Measurements from ENCODE around the gene ABLIM2. TPM values are rescaled to one million over a fixed set of nuclear protein-coding genes. Genes with fewer than 3 reads are reported as not detected.

The ABLIM2 gene
- total and polyA plus RNA-seq, 2 of the 4 experiments (the other 2 are of a cell fraction) = under 0.01 to 0.10 TPM

DNA sequence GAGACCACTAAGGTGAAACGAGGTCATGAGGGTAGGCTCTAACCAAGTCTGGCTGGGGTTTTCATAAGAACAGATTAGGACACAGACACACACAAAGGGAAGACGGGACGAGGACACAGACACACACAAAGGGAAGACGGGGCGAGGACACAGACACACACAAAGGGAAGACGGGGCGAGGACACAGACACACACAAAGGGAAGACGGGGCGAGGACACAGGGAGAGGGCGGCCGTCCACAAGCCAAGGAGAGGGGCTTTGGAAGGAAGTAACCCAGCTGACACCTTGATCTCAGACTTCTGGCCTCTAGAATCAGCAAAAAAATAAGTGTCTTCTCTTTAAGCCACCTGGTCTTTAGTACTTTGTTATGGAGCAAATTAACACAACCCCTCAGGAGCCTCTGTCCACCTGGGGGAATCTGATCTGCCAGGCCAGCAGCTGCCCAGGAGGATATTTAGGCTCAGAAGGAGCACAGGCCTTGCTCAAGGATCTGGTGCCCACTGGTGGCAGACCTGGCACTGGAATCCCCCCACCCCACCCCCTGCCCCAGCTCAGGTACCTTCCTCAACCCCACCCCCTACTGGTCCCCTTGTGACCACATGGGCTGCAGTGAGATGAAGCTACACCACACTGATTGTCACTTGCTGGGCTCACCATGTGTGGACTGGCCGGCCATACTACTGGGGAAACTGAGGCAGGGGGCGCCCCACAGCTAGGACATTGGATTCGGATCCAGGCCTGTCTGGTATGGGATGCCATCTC lies 2.8 kb downstream of the ABLIM2 start:
- H3K18ac ChIP-seq (ENCODE audit: low read depth, low read length) = no peak overlapping the region
- no peaks in the 10 kb centered on the region for H3K79me1 ChIP-seq (ENCODE audit: low read depth in 1 of 2, low read length in 2 of 2)
- DNase-seq = no peak
- no peak overlapping the region for H3K27ac ChIP-seq (ENCODE audit: insufficient read depth, low read length)
- H4K20me1 ChIP-seq (ENCODE audit: insufficient read depth, low read length) = no peaks in the 10 kb centered on the region; the same call in 1 of the 2 replicates
- peaks cover 60% of the 10 kb centered on the region for H3K27me3 ChIP-seq (ENCODE audit: control insufficient read depth, insufficient read depth, low read length)
- no peak overlapping the region for H2BK15ac ChIP-seq (ENCODE audit: low read depth, low read length)
- H2AFZ ChIP-seq (replicated peaks; ENCODE audit: low read length, poor library complexity) = no peak overlapping the region
- dilution Hi-C loops (cut with HindIII; ENCODE audit: low sequenced_read_pairs, unreplicated experiment) = no loop called here
- H2BK5ac ChIP-seq (ENCODE audit: low read depth, low read length, poor library complexity, severe bottlenecking) = no peak overlapping the region
- H3K4ac ChIP-seq (ENCODE audit: low read depth, low read length) = no peak overlapping the region
- no peak overlapping the region for H4K8ac ChIP-seq (ENCODE audit: low read depth in 2 of 2, low read length in 2 of 2)
- ChIA-PET POLR2A (ENCODE audit: unreplicated experiment) (no interaction called here), CTCF (no interaction called here)
- no peaks in the 10 kb centered on the region for H3K36me3 ChIP-seq (ENCODE audit: control insufficient read depth, insufficient read depth, low read length)
- H2AK9ac ChIP-seq (replicated peaks; ENCODE audit: low read depth, low read length, poor library complexity) = no peak overlapping the region
- H2AK5ac ChIP-seq (ENCODE audit: low read depth, low read length) = no peak overlapping the region
- H3K9ac ChIP-seq (ENCODE audit: low read depth, low read length) = no peak overlapping the region
- no peak overlapping the region for H4K91ac ChIP-seq (ENCODE audit: insufficient read depth, low read depth, low read length)
- H3K9me3 ChIP-seq (ENCODE audit: control insufficient read depth, insufficient read depth, low read length) = no peaks in the 10 kb centered on the region
- no peak overlapping the region for H4K5ac ChIP-seq (ENCODE audit: low read depth, low read length)
- H3K4me1 ChIP-seq (ENCODE audit: control insufficient read depth, insufficient read depth, low read length) = peaks cover 5% of the 10 kb centered on the region; the same call in 1 of the 2 replicates
- BruUV-seq (replicated peaks) = no TSS peak
- WGBS, 2 experiments (ENCODE audit: extremely low coverage in 2 of 2, insufficient read length in 1 of 2) = 90% methylated on average over 2 of the region's 14 CpGs; no CpG with 5 or more reads in 1 of the 2 experiments
- H2BK120ac ChIP-seq (ENCODE audit: low read depth, low read length) = no peak overlapping the region
- no peak overlapping the region for H3K4me3 ChIP-seq (ENCODE audit: insufficient read depth, low read depth, low read length)
- no peak for ATAC-seq (ENCODE audit: low read depth)
- no peak overlapping the region for H2BK20ac ChIP-seq (ENCODE audit: low read depth, low read length)
- in situ Hi-C loops (cut with MboI; ENCODE audit: low sequenced_read_pairs) = no loop called here
- TF ChIP-seq MXI1 (IDR thresholded peaks at IDR 0.05; ENCODE audit: borderline replicate concordance, low read depth, low read length) (no peak), CEBPB (IDR thresholded peaks at IDR 0.05; ENCODE audit: low read depth, low read length) (no peak), NFE2L2 (IDR thresholded peaks at IDR 0.05; ENCODE audit: low read depth, low read length) (no peak), POLR2A (IDR thresholded peaks at IDR 0.05; ENCODE audit: low read depth, low read length) (no peak), SMC3 (IDR thresholded peaks at IDR 0.05; ENCODE audit: low read depth, low read length) (no peak), MAZ (IDR thresholded peaks at IDR 0.05; ENCODE audit: borderline replicate concordance, low read depth, low read length) (no peak), CHD1 (IDR thresholded peaks at IDR 0.05; ENCODE audit: low read depth, low read length) (no peak), BHLHE40 (IDR thresholded peaks at IDR 0.05; ENCODE audit: low read depth, low read length) (no peak), RAD21 (IDR thresholded peaks at IDR 0.05; ENCODE audit: low read length) (no peak), RCOR1 (IDR thresholded peaks at IDR 0.05; ENCODE audit: insufficient replicate concordance, low read length) (no peak), RFX5 (IDR thresholded peaks at IDR 0.05; ENCODE audit: low read depth, low read length) (no peak), MAFK (IDR thresholded peaks at IDR 0.05; ENCODE audit: low read depth, low read length) (no peak), FOS (IDR thresholded peaks at IDR 0.05; ENCODE audit: low read depth, low read length) (no peak)
- TF ChIP-seq, protein P1, sequence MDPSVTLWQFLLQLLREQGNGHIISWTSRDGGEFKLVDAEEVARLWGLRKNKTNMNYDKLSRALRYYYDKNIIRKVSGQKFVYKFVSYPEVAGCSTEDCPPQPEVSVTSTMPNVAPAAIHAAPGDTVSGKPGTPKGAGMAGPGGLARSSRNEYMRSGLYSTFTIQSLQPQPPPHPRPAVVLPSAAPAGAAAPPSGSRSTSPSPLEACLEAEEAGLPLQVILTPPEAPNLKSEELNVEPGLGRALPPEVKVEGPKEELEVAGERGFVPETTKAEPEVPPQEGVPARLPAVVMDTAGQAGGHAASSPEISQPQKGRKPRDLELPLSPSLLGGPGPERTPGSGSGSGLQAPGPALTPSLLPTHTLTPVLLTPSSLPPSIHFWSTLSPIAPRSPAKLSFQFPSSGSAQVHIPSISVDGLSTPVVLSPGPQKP (IDR thresholded peaks at IDR 0.05; ENCODE audit: borderline replicate concordance, low read depth, low read length) = no peak
- TF ChIP-seq, protein P2, sequence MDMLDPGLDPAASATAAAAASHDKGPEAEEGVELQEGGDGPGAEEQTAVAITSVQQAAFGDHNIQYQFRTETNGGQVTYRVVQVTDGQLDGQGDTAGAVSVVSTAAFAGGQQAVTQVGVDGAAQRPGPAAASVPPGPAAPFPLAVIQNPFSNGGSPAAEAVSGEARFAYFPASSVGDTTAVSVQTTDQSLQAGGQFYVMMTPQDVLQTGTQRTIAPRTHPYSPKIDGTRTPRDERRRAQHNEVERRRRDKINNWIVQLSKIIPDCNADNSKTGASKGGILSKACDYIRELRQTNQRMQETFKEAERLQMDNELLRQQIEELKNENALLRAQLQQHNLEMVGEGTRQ (IDR thresholded peaks at IDR 0.05; ENCODE audit: low read depth, low read length) = no peak
- TF ChIP-seq, protein P3, sequence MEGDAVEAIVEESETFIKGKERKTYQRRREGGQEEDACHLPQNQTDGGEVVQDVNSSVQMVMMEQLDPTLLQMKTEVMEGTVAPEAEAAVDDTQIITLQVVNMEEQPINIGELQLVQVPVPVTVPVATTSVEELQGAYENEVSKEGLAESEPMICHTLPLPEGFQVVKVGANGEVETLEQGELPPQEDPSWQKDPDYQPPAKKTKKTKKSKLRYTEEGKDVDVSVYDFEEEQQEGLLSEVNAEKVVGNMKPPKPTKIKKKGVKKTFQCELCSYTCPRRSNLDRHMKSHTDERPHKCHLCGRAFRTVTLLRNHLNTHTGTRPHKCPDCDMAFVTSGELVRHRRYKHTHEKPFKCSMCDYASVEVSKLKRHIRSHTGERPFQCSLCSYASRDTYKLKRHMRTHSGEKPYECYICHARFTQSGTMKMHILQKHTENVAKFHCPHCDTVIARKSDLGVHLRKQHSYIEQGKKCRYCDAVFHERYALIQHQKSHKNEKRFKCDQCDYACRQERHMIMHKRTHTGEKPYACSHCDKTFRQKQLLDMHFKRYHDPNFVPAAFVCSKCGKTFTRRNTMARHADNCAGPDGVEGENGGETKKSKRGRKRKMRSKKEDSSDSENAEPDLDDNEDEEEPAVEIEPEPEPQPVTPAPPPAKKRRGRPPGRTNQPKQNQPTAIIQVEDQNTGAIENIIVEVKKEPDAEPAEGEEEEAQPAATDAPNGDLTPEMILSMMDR (conservative IDR thresholded peaks at IDR 0.05; ENCODE audit: low read depth, low read length) = no peak
- H3K4me2 ChIP-seq (ENCODE audit: low read depth, low read length) = no peak overlapping the region
- H3K9me1 ChIP-seq (ENCODE audit: insufficient read depth, low read length) = 0 out of 2 replicates have a peak, but pooled peaks cover 4% of the 10 kb centered on the region
- H3K23ac ChIP-seq (ENCODE audit: low read depth, low read length) = no peak overlapping the region
- intact Hi-C loops (cut with micrococcal nuclease) = no loop called here
- H3K56ac ChIP-seq (ENCODE audit: extremely low read depth, insufficient read depth, low read length) = no peak overlapping the region
- H3K14ac ChIP-seq (replicated peaks; ENCODE audit: low read depth, low read length) = no peak overlapping the region
